WTC11 (cell line): ENCODE data around the gene RRBP1.

Experiments
- CTCF ChIP-seq: fragments of 200-600 bp; IDR thresholded peaks from 2 replicates; pipeline ENCODE4 v1.8.0; 2022; ENCODE audit warnings: antibody characterized with exemption
- E2F1 ChIP-seq: sonication (generic); formaldehyde crosslinking; IDR thresholded peaks from 2 replicates; pipeline ENCODE4 v1.8.0; 2022; ENCODE audit warnings: mild to moderate bottlenecking, missing genetic modification reagents
- USF2 ChIP-seq: sonication (generic); formaldehyde crosslinking; IDR thresholded peaks from 2 replicates; pipeline ENCODE4 v1.8.1; 2023; ENCODE audit warnings: mild to moderate bottlenecking, missing genetic modification reagents, moderate library complexity

GRCh38 chr20:17617868-17618672 lies 64.0 kb downstream of the RRBP1 start:
- TF ChIP-seq USF2 (CRISPR knock-in tag) (no peak), CTCF (no peak), E2F1 (CRISPR knock-in tag) (no peak)
